Right lobe of liver (tissue), 4 donors: ENCODE measurements around the gene CROCC2.

ENCODE experiments used
- CTCF ChIP-seq, 4 donors: fragments of 200-600 bp in 3 of 4; fragments of 450-650 bp in 1 of 4; IDR thresholded peaks; one replicate each; pipeline versions ENCODE4 v1.5.1 to v1.8.0; 2016 to 2022; ENCODE audit warnings: antibody characterized with exemption in 4 of 4, mild to moderate bottlenecking in 2 of 4
- POLR2A ChIP-seq: fragments of 450-650 bp; IDR thresholded peaks from one replicate; pipeline ENCODE4 v1.6.1; 2017; ENCODE audit warnings: antibody characterized with exemption, mild to moderate bottlenecking
- donor health status: DM: no; HTN: no; CAD: no.
- donor health status: DM: no; HTN: no; CAD: no.
- donor health status: DM: no; HTN: yes; CAD: no.

GRCh38 chr2:240960309-240960970, 54.3 kb downstream of the CROCC2 start:
- TF ChIP-seq CTCF (IDR thresholded peaks at IDR 0.05) = no peak
- TF ChIP-seq POLR2A = no peak
